ENCODE measurements around the gene ERN1. TPM values are rescaled to one million over a fixed set of nuclear protein-coding genes. Genes with fewer than 3 reads are reported as not detected.
A peak's percentile ranks its signal among the peaks of the same experiment; 100 is the strongest.

The ERN1 gene
- total and polyA plus RNA-seq, 2 donors (not counting 1 experiment from before 2014, with no cell fraction given) = 3.3 to 11.7 TPM

GRCh38 chr17:64083093-64083492 is 46.9 kb downstream of the ERN1 start:
- Histone ChIP-seq H3K4me1 (ENCODE audit: control insufficient read depth, extremely low read depth, insufficient read depth, low read length) (no peaks in the 10 kb centered on the region), H4K20me1 (ENCODE audit: control insufficient read depth, extremely low read depth, insufficient read depth, low read length) (no peaks in the 10 kb centered on the region), H3K79me2 (ENCODE audit: control insufficient read depth, insufficient read depth, low read length) (no peaks in the 10 kb centered on the region), H3K27me3 (ENCODE audit: control insufficient read depth, insufficient read depth, low read length) (no peaks in the 10 kb centered on the region), H2AFZ (ENCODE audit: low read length) (no peak overlapping the region), H3K4me2 (ENCODE audit: extremely low read depth, insufficient read depth, low read length) (no peak overlapping the region), H3K4me3 (replicated peaks in 1 of 4; ENCODE audit: control extremely low read depth in 1 of 4, insufficient read depth in 1 of 4, low read depth in 3 of 4, low read length in 4 of 4) (no peak overlapping the region), H3K27ac (ENCODE audit: insufficient read depth, low read length) (no peak overlapping the region), H3K9ac (ENCODE audit: insufficient read depth, low read length) (no peak overlapping the region), H3K9me3 (ENCODE audit: control insufficient read depth, insufficient read depth, low read depth, low read length) (no peaks in the 10 kb centered on the region), H3K36me3 (ENCODE audit: control insufficient read depth, insufficient read depth, low read length) (no peaks in the 10 kb centered on the region)
- TF ChIP-seq, protein P1, sequence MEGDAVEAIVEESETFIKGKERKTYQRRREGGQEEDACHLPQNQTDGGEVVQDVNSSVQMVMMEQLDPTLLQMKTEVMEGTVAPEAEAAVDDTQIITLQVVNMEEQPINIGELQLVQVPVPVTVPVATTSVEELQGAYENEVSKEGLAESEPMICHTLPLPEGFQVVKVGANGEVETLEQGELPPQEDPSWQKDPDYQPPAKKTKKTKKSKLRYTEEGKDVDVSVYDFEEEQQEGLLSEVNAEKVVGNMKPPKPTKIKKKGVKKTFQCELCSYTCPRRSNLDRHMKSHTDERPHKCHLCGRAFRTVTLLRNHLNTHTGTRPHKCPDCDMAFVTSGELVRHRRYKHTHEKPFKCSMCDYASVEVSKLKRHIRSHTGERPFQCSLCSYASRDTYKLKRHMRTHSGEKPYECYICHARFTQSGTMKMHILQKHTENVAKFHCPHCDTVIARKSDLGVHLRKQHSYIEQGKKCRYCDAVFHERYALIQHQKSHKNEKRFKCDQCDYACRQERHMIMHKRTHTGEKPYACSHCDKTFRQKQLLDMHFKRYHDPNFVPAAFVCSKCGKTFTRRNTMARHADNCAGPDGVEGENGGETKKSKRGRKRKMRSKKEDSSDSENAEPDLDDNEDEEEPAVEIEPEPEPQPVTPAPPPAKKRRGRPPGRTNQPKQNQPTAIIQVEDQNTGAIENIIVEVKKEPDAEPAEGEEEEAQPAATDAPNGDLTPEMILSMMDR (conservative IDR thresholded peaks at IDR 0.05 in 1 of 2, IDR thresholded peaks at IDR 0.05 in 1 of 2; ENCODE audit: low read depth in 1 of 2, low read length in 2 of 2) = no peak
- TF ChIP-seq EZH2 (IDR thresholded peaks at IDR 0.05; ENCODE audit: low read length, missing control alignments) = no peak
- DNase-seq (ENCODE audit: low read depth in 2 of 2) = no peak

DNA sequence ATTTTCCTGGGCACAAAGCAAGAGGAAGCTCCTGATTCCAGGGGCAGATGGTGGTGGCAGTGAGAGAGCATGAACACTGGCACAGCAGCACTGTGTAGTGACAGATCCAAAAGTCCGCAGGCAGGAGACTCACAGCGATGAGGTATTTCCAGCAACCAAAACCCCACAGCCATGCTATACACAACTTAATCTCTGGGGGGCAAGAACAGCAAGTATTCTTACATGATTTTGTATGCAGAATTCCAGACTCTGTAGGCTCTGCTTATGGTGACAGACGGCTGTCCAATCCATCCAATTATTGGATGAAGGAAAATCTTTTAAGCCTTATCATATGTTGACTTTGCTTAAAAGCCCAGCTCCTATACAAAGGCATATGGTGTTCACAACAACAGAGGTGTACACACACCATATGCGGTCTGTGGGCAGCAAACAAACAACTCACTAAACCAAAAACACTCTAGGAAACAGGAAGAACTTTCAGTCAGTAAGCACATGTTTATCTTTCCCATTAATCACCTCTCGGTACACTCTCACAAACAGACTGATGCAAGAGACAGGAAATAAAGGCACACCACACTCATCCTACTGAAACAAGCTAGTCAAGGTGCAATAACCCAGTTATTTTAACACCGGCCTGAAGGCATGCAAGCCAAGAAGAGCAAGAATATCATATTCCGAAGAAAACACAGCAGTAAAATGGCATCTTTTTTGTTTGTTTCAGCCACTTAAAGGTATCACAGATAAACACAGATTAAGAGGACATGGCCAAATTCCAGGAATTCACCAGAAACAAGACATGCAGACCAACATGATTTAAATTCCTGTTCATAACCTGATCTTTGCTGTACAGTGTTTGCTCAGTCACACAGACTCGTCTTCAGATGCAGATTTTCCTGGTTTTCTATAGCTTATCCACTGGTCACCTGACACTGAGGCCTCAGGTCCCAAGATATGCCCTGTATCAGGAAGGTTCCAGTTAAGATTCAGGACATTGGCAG is 47.8 kb downstream of the ERN1 start:
- Histone ChIP-seq H3K79me2 (ENCODE audit: control insufficient read depth, insufficient read depth, low read length) (no peaks in the 10 kb centered on the region), H3K4me1 (ENCODE audit: control insufficient read depth, extremely low read depth, insufficient read depth, low read length) (no peaks in the 10 kb centered on the region), H3K9me3 (ENCODE audit: control insufficient read depth, insufficient read depth, low read depth, low read length) (no peaks in the 10 kb centered on the region), H3K27me3 (ENCODE audit: control insufficient read depth, insufficient read depth, low read length) (no peaks in the 10 kb centered on the region), H2AFZ (ENCODE audit: low read length) (no peak overlapping the region), H3K4me3 (replicated peaks in 1 of 4; ENCODE audit: control extremely low read depth in 1 of 4, insufficient read depth in 1 of 4, low read depth in 3 of 4, low read length in 4 of 4) (no peak overlapping the region), H3K4me2 (ENCODE audit: extremely low read depth, insufficient read depth, low read length) (no peak overlapping the region), H3K36me3 (ENCODE audit: control insufficient read depth, insufficient read depth, low read length) (no peaks in the 10 kb centered on the region), H4K20me1 (ENCODE audit: control insufficient read depth, extremely low read depth, insufficient read depth, low read length) (no peaks in the 10 kb centered on the region), H3K9ac (ENCODE audit: insufficient read depth, low read length) (no peak overlapping the region), H3K27ac (ENCODE audit: insufficient read depth, low read length) (no peak overlapping the region)
- no peak for TF ChIP-seq EZH2 (IDR thresholded peaks at IDR 0.05; ENCODE audit: low read length, missing control alignments)
- TF ChIP-seq, protein P1 (conservative IDR thresholded peaks at IDR 0.05 in 1 of 2, IDR thresholded peaks at IDR 0.05 in 1 of 2; ENCODE audit: low read depth in 1 of 2, low read length in 2 of 2) = peak in 1 of 2 donors; percentile 15
- DNase-seq (ENCODE audit: low read depth in 2 of 2) = peak; percentile 59 to 86

GRCh38 chr17:64080174-64080618 is 49.7 kb downstream of the ERN1 start:
- Histone ChIP-seq H3K9me3 (ENCODE audit: control insufficient read depth, insufficient read depth, low read depth, low read length) (no peaks in the 10 kb centered on the region), H3K4me1 (ENCODE audit: control insufficient read depth, extremely low read depth, insufficient read depth, low read length) (no peaks in the 10 kb centered on the region), H3K4me3 (replicated peaks in 1 of 4; ENCODE audit: control extremely low read depth in 1 of 4, insufficient read depth in 1 of 4, low read depth in 3 of 4, low read length in 4 of 4) (no peak overlapping the region), H3K79me2 (ENCODE audit: control insufficient read depth, insufficient read depth, low read length) (no peaks in the 10 kb centered on the region), H3K9ac (ENCODE audit: insufficient read depth, low read length) (no peak overlapping the region), H3K4me2 (ENCODE audit: extremely low read depth, insufficient read depth, low read length) (no peak overlapping the region), H3K36me3 (ENCODE audit: control insufficient read depth, insufficient read depth, low read length) (no peaks in the 10 kb centered on the region), H3K27ac (ENCODE audit: insufficient read depth, low read length) (no peak overlapping the region), H3K27me3 (ENCODE audit: control insufficient read depth, insufficient read depth, low read length) (no peaks in the 10 kb centered on the region), H2AFZ (ENCODE audit: low read length) (no peak overlapping the region), H4K20me1 (ENCODE audit: control insufficient read depth, extremely low read depth, insufficient read depth, low read length) (no peaks in the 10 kb centered on the region)
- DNase-seq (ENCODE audit: low read depth in 2 of 2) = no peak
- TF ChIP-seq, protein P1 (conservative IDR thresholded peaks at IDR 0.05 in 1 of 2, IDR thresholded peaks at IDR 0.05 in 1 of 2; ENCODE audit: low read depth in 1 of 2, low read length in 2 of 2) = no peak
- no peak for TF ChIP-seq EZH2 (IDR thresholded peaks at IDR 0.05; ENCODE audit: low read length, missing control alignments)
